Smooth muscle cell (in vitro differentiated cells): ENCODE data around the gene SLC4A11. TPM values are rescaled to one million over a fixed set of nuclear protein-coding genes. Genes with fewer than 3 reads are reported as not detected.
"Not testable (repeated sequence)": the region's sequence is repeated elsewhere in the genome, so short reads cannot be mapped to it uniquely, and the experiment has no call there.

Experiments used
- DNase-seq: peaks from one replicate; lab custom pipeline; 2025; ENCODE audit not compliant: unreplicated experiment; lab: John Stamatoyannopoulos, UW
- H2AFZ ChIP-seq: fragments of 200-600 bp; sonication (generic); 2 replicates; pipeline ENCODE4 v1.6.0; 2016; ENCODE audit warnings: antibody characterized with exemption, low read depth, mild to moderate bottlenecking
- H3F3A ChIP-seq: fragments of 200-600 bp; sonication (generic); 2 replicates; pipeline ENCODE4 v1.6.0; 2017; ENCODE audit warnings: antibody characterized with exemption, low read depth
- H3K27ac ChIP-seq: fragments of 200-600 bp; sonication (generic); 2 replicates; pipeline ENCODE4 v1.5.1; 2016; ENCODE audit warnings: low read depth, mild to moderate bottlenecking
- H3K27me3 ChIP-seq: fragments of 200-600 bp; sonication (generic); 2 replicates; pipeline ENCODE4 v1.6.1; 2016; ENCODE audit warnings: low read depth, mild to moderate bottlenecking
- H3K36me3 ChIP-seq: fragments of 200-600 bp; sonication (generic); 2 replicates; pipeline ENCODE4 v1.5.1; 2016; ENCODE audit warnings: low read depth
- H3K4me1 ChIP-seq: fragments of 200-600 bp; sonication (generic); 2 replicates; pipeline ENCODE4 v1.5.1; 2016; ENCODE audit warnings: low read depth
- H3K4me2 ChIP-seq: fragments of 200-600 bp; sonication (generic); 2 replicates; pipeline ENCODE4 v1.6.0; 2016; ENCODE audit warnings: mild to moderate bottlenecking
- H3K4me3 ChIP-seq: fragments of 200-600 bp; sonication (generic); 2 replicates; pipeline ENCODE4 v1.5.1; 2016; ENCODE audit warnings: mild to moderate bottlenecking
- H3K79me2 ChIP-seq: fragments of 200-600 bp; sonication (generic); 2 replicates; pipeline ENCODE4 v1.6.0; 2016; ENCODE audit warnings: low read depth, mild to moderate bottlenecking
- H3K9ac ChIP-seq: fragments of 200-600 bp; sonication (generic); 2 replicates; pipeline ENCODE4 v1.6.0; 2016; ENCODE audit warnings: low read depth
- H3K9me3 ChIP-seq: fragments of 200-600 bp; sonication (generic); replicated peaks from 2 replicates; pipeline ENCODE4 v1.5.1; 2016; ENCODE audit warnings: low read depth
- H4K20me1 ChIP-seq: fragments of 200-600 bp; sonication (generic); 2 replicates; pipeline ENCODE4 v1.6.0; 2016; ENCODE audit warnings: low read depth
- CTCF ChIP-seq: fragments of 200-600 bp; sonication (generic); IDR thresholded peaks from 2 replicates; pipeline ENCODE4 v1.5.1; 2017; ENCODE audit warnings: borderline replicate concordance, mild to moderate bottlenecking, antibody characterized with exemption; ENCODE audit not compliant: insufficient read depth, poor library complexity, severe bottlenecking
- WGBS: methylation state at CpG from one replicate; pipeline ENCODE4 v1.1.7; 2016; ENCODE audit warnings: low lambda C conversion rate; 5-methylcytosine and 5-hydroxymethylcytosine counted together
- polyA plus RNA-seq: library from polyadenylated mRNA; unstranded; fragments of >200 nt; fragmentation: Nextera tagmentation; extraction: Ambion mirVana; gene quantifications from 2 replicates; pipeline ENCODE4 v1.2.1, GENCODE V29; 2016
- total RNA-seq: library from RNA; depleted of rRNA; stranded (reverse); fragments of >200 nt; gene quantifications from 2 replicates; pipeline ENCODE4 v1.2.3, GENCODE V29; 2014

The SLC4A11 gene
- total and polyA plus RNA-seq, 2 experiments from 2014 or later = 0.27 to 1.5 TPM

GRCh38 chr20:3222635-3223600, 16.1 kb downstream of the SLC4A11 start:
- 95% methylated on average over 25 of the region's 25 CpGs for WGBS
- Histone ChIP-seq H3K27ac (no peak overlapping the region), H3K9me3 (no peaks in the 10 kb centered on the region), H3K36me3 (no peaks in the 10 kb centered on the region), H3K9ac (no peak overlapping the region), H4K20me1 (peaks cover 4% of the 10 kb centered on the region), H3K4me3 (no peak overlapping the region), H3K4me1 (no peaks in the 10 kb centered on the region), H3K79me2 (no peaks in the 10 kb centered on the region), H2AFZ (no peak overlapping the region), H3K4me2 (no peak overlapping the region), H3K27me3 (no peaks in the 10 kb centered on the region), H3F3A (no peaks in the 10 kb centered on the region)
- no peak for DNase-seq
- no peak for TF ChIP-seq CTCF

GRCh38 chr20:3221398-3222226, 17.4 kb downstream of the SLC4A11 start:
- no peak for TF ChIP-seq CTCF
- Histone ChIP-seq H3K27ac (no peak overlapping the region), H3K9ac (no peak overlapping the region), H3K36me3 (no peaks in the 10 kb centered on the region), H3K9me3 (no peaks in the 10 kb centered on the region), H2AFZ (no peak overlapping the region), H3K27me3 (no peaks in the 10 kb centered on the region), H3K4me2 (no peak overlapping the region), H3K4me1 (no peaks in the 10 kb centered on the region), H3F3A (no peaks in the 10 kb centered on the region), H3K4me3 (no peak overlapping the region), H4K20me1 (peaks cover 4% of the 10 kb centered on the region), H3K79me2 (no peaks in the 10 kb centered on the region)
- DNase-seq = no peak
- WGBS = 94% methylated on average over 18 of the region's 18 CpGs

- peaks cover 4% of the 10 kb centered on the region for H4K20me1 ChIP-seq
- 34% methylated on average over 30 of the region's 30 CpGs for WGBS
- peak; percentile 88 for TF ChIP-seq CTCF
- H3K36me3 ChIP-seq = no peaks in the 10 kb centered on the region
- no peak overlapping the region for H3K4me3 ChIP-seq
- H3K4me1 ChIP-seq = no peaks in the 10 kb centered on the region
- H3K79me2 ChIP-seq = no peaks in the 10 kb centered on the region
- H3K27me3 ChIP-seq = no peaks in the 10 kb centered on the region
- no peak overlapping the region for H3K4me2 ChIP-seq
- no peak overlapping the region for H3K9ac ChIP-seq
- DNase-seq = no peak
- H3F3A ChIP-seq = no peaks in the 10 kb centered on the region
- H3K9me3 ChIP-seq = no peaks in the 10 kb centered on the region
- H2AFZ ChIP-seq = no peak overlapping the region
- H3K27ac ChIP-seq = no peak overlapping the region
Measured at GRCh38 chr20:3218307-3218988, 20.5 kb downstream of the SLC4A11 start.

- not testable (repeated sequence) for H4K20me1 ChIP-seq, H3K9ac ChIP-seq, H3K27ac ChIP-seq, H2AFZ ChIP-seq, H3K9me3 ChIP-seq, H3K27me3 ChIP-seq, H3F3A ChIP-seq, DNase-seq, H3K36me3 ChIP-seq, H3K4me1 ChIP-seq, H3K4me2 ChIP-seq, H3K4me3 ChIP-seq
- 92% methylated on average over 7 of the region's 7 CpGs for WGBS
- H3K79me2 ChIP-seq = peaks cover 22% of the 10 kb centered on the region
Measured at GRCh38 chr20:3215359-3215917, 23.6 kb downstream of the SLC4A11 start.
